GM21390 (cell line): ENCODE measurements around the gene AKIP1.
A peak's percentile ranks its signal among the peaks of the same experiment; 100 is the strongest.

ENCODE experiments used
- ATAC-seq: cut with Tn5 transposase; IDR thresholded peaks from one replicate; pipeline ENCODE4 v1.9.1; 2021; ENCODE audit not compliant: unreplicated experiment

The AKIP1 gene

DNA sequence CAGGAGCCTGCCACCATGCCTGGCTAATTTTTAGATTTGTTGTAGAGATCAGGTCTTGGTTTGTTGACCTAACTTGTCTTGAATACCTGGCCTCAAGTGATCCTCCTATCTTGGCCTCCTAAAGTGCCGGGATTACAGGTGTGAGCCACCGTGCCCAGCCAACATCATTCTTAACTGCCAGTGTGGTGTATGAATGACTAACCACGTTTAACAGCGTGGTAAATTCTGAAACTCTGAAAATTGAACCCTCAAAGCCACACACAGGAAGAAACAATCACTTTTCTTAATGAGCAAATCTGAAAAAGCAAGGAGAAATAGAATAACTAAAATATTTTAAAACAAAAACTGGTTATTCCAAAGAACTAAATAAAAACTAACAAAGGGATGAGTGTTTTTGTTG is 45.9 kb downstream of the AKIP1 start:
- ATAC-seq, result no peak

- ATAC-seq, result peak; percentile 39
These were observed 48.7 kb downstream of the AKIP1 start for GRCh38 chr11:8959546-8960166.

- no peak for ATAC-seq
These were observed 50.4 kb downstream of the AKIP1 start for GRCh38 chr11:8961401-8961800.

GRCh38 chr11:8962841-8963240 is 51.9 kb downstream of the AKIP1 start:
- no peak for ATAC-seq

DNA sequence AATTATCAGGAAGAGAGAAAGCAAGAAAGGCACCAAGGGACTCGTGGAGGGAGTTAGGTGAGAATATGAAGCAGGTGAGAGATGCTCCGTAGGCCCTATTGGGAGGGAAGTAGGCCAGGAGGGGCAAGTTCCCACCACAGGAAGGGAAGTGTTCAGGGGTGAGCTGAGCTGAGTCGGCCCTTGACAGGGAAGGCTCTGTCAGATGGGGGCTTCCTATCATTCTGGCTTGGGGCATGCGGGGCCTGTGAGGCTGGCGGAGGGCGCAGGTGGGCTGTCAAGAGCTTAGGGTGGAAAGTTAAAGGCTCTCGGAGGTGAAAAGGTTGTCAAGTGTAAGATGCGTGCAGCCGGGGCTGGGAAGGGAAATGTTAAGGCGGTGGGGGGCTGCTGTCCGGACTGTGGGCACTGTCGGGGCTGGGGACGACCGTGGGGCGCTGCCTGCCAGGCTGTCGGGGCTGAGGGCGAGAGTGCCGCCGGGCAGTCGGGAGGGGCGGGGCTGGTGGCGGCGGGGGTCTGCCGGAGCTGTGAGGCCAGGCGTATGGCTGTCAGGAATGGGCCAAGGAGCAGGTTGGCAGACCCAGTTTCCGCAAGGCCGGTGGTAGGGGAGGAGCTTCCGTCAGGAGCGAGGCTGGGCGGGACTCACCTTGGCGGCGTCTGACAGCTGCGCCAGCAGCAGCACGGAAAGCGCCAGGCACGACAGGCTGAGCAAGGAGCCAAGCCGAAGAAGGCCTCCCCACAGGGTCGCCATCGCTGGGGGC is 52.8 kb downstream of the AKIP1 start:
- ATAC-seq, result peak; percentile 68

DNA sequence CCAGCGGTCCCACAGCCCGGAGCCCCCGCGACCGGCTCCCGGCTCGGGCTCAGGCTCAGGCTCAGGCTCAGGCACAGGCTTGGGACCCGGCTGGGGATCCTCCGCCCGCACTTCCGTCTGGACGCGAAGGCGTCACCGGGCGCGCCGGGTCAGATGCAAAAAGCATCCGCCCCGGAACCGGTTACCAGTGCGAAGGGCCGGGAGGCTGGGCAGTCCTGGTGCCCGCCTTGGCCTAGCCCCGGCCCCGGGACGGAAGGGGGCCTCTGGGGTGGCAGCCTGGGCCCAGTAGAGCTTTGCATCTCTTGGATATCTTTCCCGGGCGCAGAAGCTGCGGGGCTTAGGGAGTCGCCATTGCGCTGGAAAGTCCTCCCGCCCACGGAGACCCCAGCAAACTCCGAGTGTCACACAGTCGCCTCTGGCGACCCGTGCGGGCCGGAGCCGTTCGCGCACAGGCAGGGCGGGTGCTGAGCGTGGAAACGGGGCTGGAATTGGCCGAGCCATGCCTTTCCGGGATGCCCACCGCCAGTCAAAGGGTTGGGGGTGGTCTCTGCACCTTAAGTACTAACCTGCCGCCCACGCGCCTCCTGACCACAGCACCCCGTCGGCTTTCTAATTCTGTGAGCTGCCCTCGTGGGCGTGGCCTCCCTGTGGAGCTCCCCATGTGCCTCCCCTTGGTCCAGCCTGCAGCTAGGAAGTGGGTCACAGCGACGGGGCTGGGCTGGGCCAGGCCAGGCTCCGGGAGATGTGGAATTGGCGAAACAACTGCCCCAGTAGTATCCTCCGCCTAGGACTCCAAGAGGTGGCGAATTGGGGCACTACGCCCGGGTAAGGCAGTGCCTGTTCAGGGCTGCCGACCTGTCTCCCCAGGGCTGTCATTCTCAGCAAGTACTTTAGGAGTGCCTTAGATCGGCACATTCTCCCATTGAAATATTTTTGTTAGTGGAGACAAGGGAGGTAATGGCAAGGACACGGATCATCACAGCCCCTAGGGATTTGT is 53.6 kb downstream of the AKIP1 start, which contains the start of gene TMEM9B:
Gene TMEM9B, minus strand, starts transcription at position 119 of the 997 bp plus-strand sequence. CDS start 129 bp downstream, outside the sequence.
- peak; percentile 81 for ATAC-seq

- no peak for ATAC-seq
These were observed 56.2 kb downstream of the AKIP1 start for GRCh38 chr11:8967184-8967583.
